HTERT RPE-1 (cell line): Measurements from ENCODE around the gene NCBP3.
"Not testable (repeated sequence)": the region's sequence is repeated elsewhere in the genome, so short reads cannot be mapped to it uniquely, and the experiment has no call there.

Experiments
- in situ Hi-C: fragments of 300-500 bp; cut with MboI; formaldehyde crosslinking; loops from 4 replicates; pipeline ENCODE4 v1.14.3; 2020; ENCODE audit warnings: low sequenced_read_pairs

Gene NCBP3

GRCh38 chr17:3794152-3794551 lies 51.9 kb downstream of the NCBP3 start:
- in situ Hi-C loops = not testable (repeated sequence)

GRCh38 chr17:3793258-3793657 lies 52.8 kb downstream of the NCBP3 start:
- in situ Hi-C loops = not testable (repeated sequence)

GRCh38 chr17:3792481-3792880 lies 53.6 kb downstream of the NCBP3 start:
- in situ Hi-C loops = no loop called here

- in situ Hi-C loops = no loop called here
Measured at GRCh38 chr17:3788200-3788599, 57.8 kb downstream of the NCBP3 start.

- in situ Hi-C loops = not testable (repeated sequence)
Measured at GRCh38 chr17:3785323-3785722, 60.7 kb downstream of the NCBP3 start.

GRCh38 chr17:3782751-3783150 lies 63.3 kb downstream of the NCBP3 start:
- in situ Hi-C loops = no loop called here

- in situ Hi-C loops = no loop called here
Measured at GRCh38 chr17:3780986-3781385, 65.1 kb downstream of the NCBP3 start.

GRCh38 chr17:3777366-3778120 lies 68.5 kb downstream of the NCBP3 start:
- in situ Hi-C loops = no loop called here

- in situ Hi-C loops = no loop called here
Measured at GRCh38 chr17:3773966-3774365, 72.1 kb downstream of the NCBP3 start.

- in situ Hi-C loops = no loop called here
Measured at GRCh38 chr17:3773511-3773910, 72.5 kb downstream of the NCBP3 start.

GRCh38 chr17:3772764-3773163 lies 73.3 kb downstream of the NCBP3 start:
- in situ Hi-C loops = no loop called here

GRCh38 chr17:3771140-3771539 lies 74.9 kb downstream of the NCBP3 start:
- in situ Hi-C loops = no loop called here

- in situ Hi-C loops = no loop called here
Measured at GRCh38 chr17:3770466-3770865, 75.6 kb downstream of the NCBP3 start.

- in situ Hi-C loops = no loop called here
Measured at GRCh38 chr17:3768769-3769168, 77.3 kb downstream of the NCBP3 start.

GRCh38 chr17:3768341-3768740 lies 77.7 kb downstream of the NCBP3 start:
- in situ Hi-C loops = no loop called here

GRCh38 chr17:3766779-3767178 lies 79.3 kb downstream of the NCBP3 start:
- in situ Hi-C loops = no loop called here

- in situ Hi-C loops = no loop called here
Measured at GRCh38 chr17:3765981-3766380, 80.1 kb downstream of the NCBP3 start.

- in situ Hi-C loops = no loop called here
Measured at GRCh38 chr17:3763777-3764170, 82.3 kb downstream of the NCBP3 start.

- in situ Hi-C loops = no loop called here
Measured at GRCh38 chr17:3762922-3763776, 82.9 kb downstream of the NCBP3 start.

- in situ Hi-C loops = no loop called here
Measured at GRCh38 chr17:3761918-3762380, 84.1 kb downstream of the NCBP3 start.

GRCh38 chr17:3761036-3761917 lies 84.8 kb downstream of the NCBP3 start:
- in situ Hi-C loops = no loop called here
